Liver (tissue), 9 donors: Measurements from ENCODE around the gene SLC6A2. TPM values are rescaled to one million over a fixed set of nuclear protein-coding genes. Genes with fewer than 3 reads are reported as not detected.

Source experiments
- DNase-seq: peaks from one replicate; pipeline ENCODE4 v3.0.0-alpha.2; 2017; ENCODE audit warnings: low spot score
- H3K27ac ChIP-seq, 2 donors: one replicate each; pipeline ENCODE4 v1.7.0; 2013; ENCODE audit warnings: inconsistent platforms in 2 of 2, low read length in 2 of 2, control low read depth in 1 of 2, low read depth in 1 of 2, mild to moderate bottlenecking in 1 of 2
- H3K27me3 ChIP-seq, 4 donors: one replicate each; pipeline versions ENCODE4 v1.6.1 to v1.7.0; 2013; ENCODE audit warnings: low read length in 3 of 4, inconsistent platforms in 1 of 4, mild to moderate bottlenecking in 1 of 4, moderate library complexity in 1 of 4; ENCODE audit not compliant: control insufficient read depth in 4 of 4, insufficient read depth in 4 of 4
- H3K36me3 ChIP-seq, 4 donors: one replicate each; pipeline versions ENCODE4 v1.6.1 to v1.7.0; 2013; ENCODE audit warnings: low read length in 3 of 4, mild to moderate bottlenecking in 3 of 4, low read depth in 1 of 4, moderate library complexity in 1 of 4; ENCODE audit not compliant: control insufficient read depth in 4 of 4, insufficient read depth in 3 of 4
- H3K4me1 ChIP-seq, 4 donors: one replicate each; pipeline versions ENCODE4 v1.6.1 to v1.7.0; 2013; ENCODE audit warnings: low read length in 3 of 4, mild to moderate bottlenecking in 3 of 4, moderate library complexity in 1 of 4; ENCODE audit not compliant: control insufficient read depth in 4 of 4, insufficient read depth in 4 of 4
- H3K4me3 ChIP-seq, 3 donors: one replicate each; pipeline versions ENCODE4 v1.6.1 to v1.7.0; 2013; ENCODE audit warnings: low read length in 3 of 3, control low read depth in 1 of 3, low read depth in 1 of 3, mild to moderate bottlenecking in 1 of 3
- H3K9ac ChIP-seq, 2 donors: one replicate each; pipeline ENCODE4 v1.7.0; 2013; ENCODE audit warnings: low read length in 2 of 2, mild to moderate bottlenecking in 2 of 2, moderate library complexity in 2 of 2, control low read depth in 1 of 2, low read depth in 1 of 2
- H3K9me3 ChIP-seq, 4 donors: one replicate each; pipeline versions ENCODE4 v1.6.1 to v1.7.0; 2013; ENCODE audit warnings: low read length in 3 of 4; ENCODE audit not compliant: control insufficient read depth in 4 of 4
- ATF3 ChIP-seq: IDR thresholded peaks from 2 replicates; pipeline ENCODE4 v1.6.1; 2016; ENCODE audit warnings: antibody characterized with exemption
- CTCF ChIP-seq: fragments of 150-350 bp; IDR thresholded peaks from 2 replicates; pipeline ENCODE4 v1.5.1; 2017; ENCODE audit warnings: improper control_type of control experiment, low read depth, low read length; ENCODE audit not compliant: missing input control
- EGR1 ChIP-seq, 2 donors: IDR thresholded peaks; 2 replicates each; pipeline ENCODE4 v1.6.1; 2016 to 2018; ENCODE audit warnings: antibody characterized with exemption in 2 of 2, low read depth in 2 of 2
- FOXA1 ChIP-seq: IDR thresholded peaks from 2 replicates; pipeline ENCODE4 v1.6.1; 2016; ENCODE audit warnings: antibody characterized with exemption
- GABPA ChIP-seq, 2 donors: IDR thresholded peaks in 1 of 2; conservative IDR thresholded peaks in 1 of 2; 2 replicates each; pipeline ENCODE4 v1.6.1; 2016; ENCODE audit warnings: antibody characterized with exemption in 2 of 2, mild to moderate bottlenecking in 1 of 2, moderate library complexity in 1 of 2
- HNF4A ChIP-seq, 2 donors: conservative IDR thresholded peaks; 2 replicates each; pipeline ENCODE4 v1.6.1; 2016; ENCODE audit warnings: antibody characterized with exemption in 2 of 2, mild to moderate bottlenecking in 2 of 2
- HNF4G ChIP-seq: IDR thresholded peaks from 2 replicates; pipeline ENCODE4 v1.6.1; 2016; ENCODE audit warnings: antibody characterized with exemption
- JUND ChIP-seq, 2 donors: IDR thresholded peaks; 2 replicates each; pipeline ENCODE4 v1.6.1; 2016; ENCODE audit warnings: antibody characterized with exemption in 2 of 2
- MAX ChIP-seq: IDR thresholded peaks from 2 replicates; pipeline ENCODE4 v1.6.1; 2016; ENCODE audit warnings: antibody characterized with exemption
- NR2F2 ChIP-seq: IDR thresholded peaks from 2 replicates; pipeline ENCODE4 v1.6.1; 2016; ENCODE audit warnings: antibody characterized with exemption
- RAD21 ChIP-seq, 2 donors: IDR thresholded peaks; 2 replicates each; pipeline ENCODE4 v1.6.1; 2016; ENCODE audit warnings: antibody characterized with exemption in 2 of 2, mild to moderate bottlenecking in 2 of 2
- REST ChIP-seq: IDR thresholded peaks from 2 replicates; pipeline ENCODE4 v1.6.1; 2016; ENCODE audit warnings: antibody characterized with exemption, mild to moderate bottlenecking
- RXRA ChIP-seq, 2 donors: IDR thresholded peaks; 2 replicates each; pipeline ENCODE4 v1.6.1; 2017 to 2018; ENCODE audit warnings: antibody characterized with exemption in 2 of 2, mild to moderate bottlenecking in 1 of 2
- SP1 ChIP-seq: IDR thresholded peaks from 2 replicates; pipeline ENCODE4 v1.6.1; 2018; ENCODE audit warnings: antibody characterized with exemption, mild to moderate bottlenecking
- YY1 ChIP-seq: IDR thresholded peaks from 2 replicates; pipeline ENCODE4 v1.6.1; 2016; ENCODE audit warnings: antibody characterized with exemption, mild to moderate bottlenecking
- ZBTB33 ChIP-seq: IDR thresholded peaks from 2 replicates; pipeline ENCODE4 v1.6.1; 2016; ENCODE audit warnings: antibody characterized with exemption
- WGBS: extraction: QIAGEN DNeasy Blood & Tissue Kit; methylation state at CpG from one replicate; pipeline ENCODE4 v1.1.7; 2013; 5-methylcytosine and 5-hydroxymethylcytosine counted together
- polyA plus RNA-seq, 2 donors: library from polyadenylated mRNA; stranded (reverse) in 1 of 2; unstranded in 1 of 2; fragments of 200-250 nt in 1 of 2; fragments of >200 nt in 1 of 2; fragmentation: Nextera tagmentation in 1 of 2; extraction: Ambion mirVana in 1 of 2; gene quantifications; one replicate each; pipeline versions ENCODE4 v1.2.1 to v1.2.3, GENCODE V29; 2013 to 2015
- total RNA-seq, 2 donors: library from RNA; depleted of rRNA; stranded (reverse); fragments of >200 nt; gene quantifications; one replicate each; pipeline ENCODE4 v1.2.3, GENCODE V29; 2014
- donor health status: healthy.
- donor health status: healthy.
- donor health status: healthy.
- donor health status: healthy.
- donor health status: healthy.

Gene SLC6A2
- total and polyA plus RNA-seq, 4 donors, result under 0.01 to 0.10 (median 0.07) TPM; not detected in 1

GRCh38 chr16:55672471-55672870 lies 16.7 kb downstream of the SLC6A2 start:
- WGBS, result 82% methylated on average over 6 of the region's 6 CpGs
- DNase-seq, result no peak
- no peak overlapping the region for H3K27ac ChIP-seq

More at GRCh38 chr16:55672471-55672870, 16.7 kb downstream of the SLC6A2 start:
- no peaks in the 10 kb centered on the region for H3K4me1 ChIP-seq
- TF ChIP-seq GABPA (IDR thresholded peaks at IDR 0.05 in 1 of 2, conservative IDR thresholded peaks at IDR 0.05 in 1 of 2), result no peak
- no peak for TF ChIP-seq HNF4A (conservative IDR thresholded peaks at IDR 0.05)
- TF ChIP-seq RXRA (IDR thresholded peaks at IDR 0.05), result no peak
- TF ChIP-seq SP1, result no peak
- no peak for TF ChIP-seq HNF4G
- TF ChIP-seq FOXA1, result no peak
- TF ChIP-seq RAD21 (IDR thresholded peaks at IDR 0.05), result no peak
- no peak for TF ChIP-seq REST
- TF ChIP-seq ATF3, result no peak
- no peak for TF ChIP-seq YY1
- TF ChIP-seq NR2F2, result no peak
- TF ChIP-seq JUND (IDR thresholded peaks at IDR 0.05), result no peak
- no peak for TF ChIP-seq MAX
- TF ChIP-seq CTCF, result no peak
- no peak for TF ChIP-seq ZBTB33
- no peak for TF ChIP-seq EGR1 (IDR thresholded peaks at IDR 0.05; ENCODE audit: low read depth in 2 of 2)
- H3K4me3 ChIP-seq, result no peak overlapping the region
- H3K9ac ChIP-seq, result no peak overlapping the region
- no peaks in the 10 kb centered on the region for H3K27me3 ChIP-seq
- no peaks in the 10 kb centered on the region for H3K9me3 ChIP-seq
- no peaks in the 10 kb centered on the region for H3K36me3 ChIP-seq
